Measurements from ENCODE around the gene KRT5. TPM values are rescaled to one million over a fixed set of nuclear protein-coding genes. Genes with fewer than 3 reads are reported as not detected.

Gene KRT5
- under 1 TPM in 1 of 3 donors, not detected in 2; 0.40 TPM for polyA plus RNA-seq (ENCODE audit: insufficient read length in 3 of 3)

DNA sequence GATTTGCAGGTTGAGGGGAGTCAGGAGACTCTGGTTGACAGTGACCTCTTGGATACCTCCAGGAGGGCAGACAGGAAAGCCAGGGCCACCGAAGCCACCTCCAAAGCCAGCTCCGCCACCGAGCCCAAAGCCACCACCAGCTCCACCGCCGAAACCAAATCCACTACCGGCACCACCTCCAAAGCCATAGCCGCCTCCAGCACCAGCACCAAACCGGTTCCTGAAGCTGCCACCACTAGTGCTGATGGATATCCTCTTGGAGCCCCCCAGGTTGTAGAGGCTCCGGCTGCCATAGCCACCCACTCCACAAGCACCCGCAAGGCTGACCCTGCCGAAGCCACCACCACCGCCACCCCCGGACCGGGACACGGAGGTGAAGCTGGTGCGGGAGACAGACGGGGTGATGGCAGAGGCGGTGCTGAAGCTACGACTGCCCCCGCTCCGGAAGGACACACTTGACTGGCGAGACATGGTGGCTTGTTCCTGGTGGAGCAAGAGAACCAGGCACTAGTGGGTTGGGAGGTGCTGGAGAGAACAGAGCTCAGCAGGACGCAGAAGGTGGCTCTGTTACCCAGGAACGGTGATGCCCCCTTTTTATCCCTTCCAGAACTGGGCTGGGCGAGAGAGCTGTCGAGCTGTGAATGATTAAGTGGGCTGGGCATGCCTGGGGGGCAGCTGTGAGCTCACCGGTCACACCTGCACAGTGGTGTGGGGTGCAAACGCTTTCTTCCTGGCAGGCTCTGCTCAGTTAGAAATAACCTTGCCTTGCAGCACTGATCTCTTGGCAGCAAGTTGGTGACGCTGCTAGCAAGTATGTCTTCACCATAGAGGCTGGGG is at the start of gene KRT5:
TSS of gene KRT5 (minus strand) at position 569 of the 837 bp plus-strand sequence. CDS start at position 471, 98 bp downstream.
- DNase-seq (ENCODE audit: low read depth in 3 of 3, low spot score in 2 of 3), result no peak

DNA sequence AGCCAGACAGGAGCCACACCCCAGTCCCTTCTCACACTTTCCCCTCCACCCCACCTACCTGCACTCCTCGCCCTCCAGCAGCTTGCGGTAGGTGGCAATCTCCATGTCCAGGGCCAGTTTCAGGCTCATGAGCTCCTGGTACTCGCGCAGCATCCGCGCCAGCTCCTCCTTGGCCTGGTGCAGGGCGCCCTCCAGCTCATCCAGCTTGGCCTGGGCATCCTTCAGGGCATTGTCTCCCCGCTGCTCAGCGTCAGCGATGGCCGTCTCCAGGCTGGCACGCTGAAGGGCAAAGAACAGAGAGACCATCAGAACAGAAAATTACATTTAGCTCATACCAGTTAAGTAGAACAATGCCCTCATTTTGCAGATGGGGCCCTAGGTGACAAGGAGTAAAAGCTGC is 47.9 kb upstream of the KRT5 start:
- DNase-seq (ENCODE audit: low read depth in 3 of 3, low spot score in 2 of 3), result no peak

DNA sequence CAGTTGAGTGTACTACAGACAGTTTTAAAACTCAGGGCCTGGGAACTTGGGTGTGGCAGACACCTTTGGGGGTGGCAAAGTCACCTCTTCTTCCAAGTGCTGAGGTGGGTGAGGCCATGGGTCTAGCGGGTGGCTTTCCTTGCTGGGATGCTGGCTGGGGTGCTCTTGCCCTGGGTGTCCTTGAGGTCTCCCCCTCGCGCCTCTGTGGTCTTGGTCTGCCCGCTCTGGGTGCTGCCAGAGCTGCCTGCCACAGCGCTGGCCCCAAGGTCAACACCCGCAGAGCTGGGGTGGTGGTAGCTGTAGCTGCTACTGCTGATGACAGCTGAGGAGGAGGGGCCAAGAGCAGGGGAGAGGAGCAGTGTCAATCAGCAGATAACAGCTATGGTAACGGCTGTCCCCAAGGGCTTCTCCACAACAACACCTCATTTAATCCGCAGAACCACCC is 46.7 kb upstream of the KRT5 start:
- no peak for DNase-seq (ENCODE audit: low read depth in 3 of 3, low spot score in 2 of 3)

DNA sequence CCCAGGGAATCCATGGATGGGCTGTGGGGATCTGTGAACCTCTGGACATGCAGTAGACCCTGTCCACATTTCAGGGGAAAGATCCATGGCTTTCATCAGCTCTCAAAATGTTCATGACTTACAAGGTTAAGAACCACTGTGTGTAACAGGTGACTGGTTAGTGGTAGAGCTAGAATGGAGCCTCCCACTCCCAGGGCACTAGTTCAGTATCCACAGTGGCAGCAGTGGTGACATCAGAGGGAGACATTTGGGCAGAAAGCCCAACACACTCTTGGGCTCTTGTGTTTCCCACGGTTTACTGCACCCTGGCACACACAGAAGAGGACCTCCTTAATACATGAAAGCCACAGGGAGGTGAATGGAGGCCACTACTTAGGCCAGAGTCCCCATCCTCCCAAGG is 44.4 kb upstream of the KRT5 start:
- DNase-seq (ENCODE audit: low read depth in 3 of 3, low spot score in 2 of 3), result no peak

DNA sequence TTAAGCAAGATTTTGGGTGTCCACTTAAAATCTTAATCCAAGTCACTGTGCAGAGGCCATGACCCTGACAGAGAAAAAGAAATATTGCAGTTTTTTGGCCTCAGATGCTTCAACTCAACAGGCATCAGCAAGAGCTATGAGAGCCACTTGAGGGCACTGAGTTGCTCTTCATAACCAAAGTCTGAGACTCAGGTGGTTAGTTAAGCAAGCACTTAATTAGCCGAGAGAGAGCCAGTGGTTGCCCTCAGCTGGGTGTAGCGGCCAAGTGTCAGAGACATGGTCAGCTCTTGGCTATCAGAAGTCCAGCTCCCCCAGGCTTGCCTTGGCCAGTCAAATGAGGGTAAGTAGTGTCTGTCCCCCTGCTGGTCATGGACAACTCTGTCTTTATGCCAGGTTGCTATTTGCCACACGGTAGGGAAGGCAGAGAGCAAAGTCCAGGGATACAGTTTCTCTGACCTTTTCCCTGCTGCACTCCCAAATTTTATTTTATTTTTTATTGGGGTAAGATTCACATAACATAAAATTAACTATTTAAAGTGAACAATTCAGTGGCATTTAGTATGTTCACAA is 41.8 kb upstream of the KRT5 start:
- DNase-seq (ENCODE audit: low read depth in 3 of 3, low spot score in 2 of 3), result no peak

DNA sequence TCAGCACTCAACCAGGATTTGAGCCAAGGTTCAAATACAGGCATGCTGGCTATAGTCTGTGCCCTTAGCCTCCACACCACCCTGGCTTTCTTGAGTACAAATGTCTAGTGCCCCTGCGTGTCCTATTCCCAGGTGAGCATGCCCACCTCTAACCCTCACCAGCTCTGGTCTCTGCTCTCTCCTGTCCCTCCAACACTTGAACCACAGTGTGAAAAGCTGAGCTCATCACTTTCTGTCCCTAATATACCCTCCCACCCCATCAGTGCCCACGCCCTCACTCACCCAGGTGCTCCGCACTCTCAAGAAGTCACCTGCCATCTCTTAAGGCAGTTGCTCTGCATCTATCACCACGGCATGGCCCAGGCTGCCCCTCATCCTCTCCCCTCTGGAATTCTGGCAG is 39.8 kb upstream of the KRT5 start:
- DNase-seq (ENCODE audit: low read depth in 3 of 3, low spot score in 2 of 3), result no peak

DNA sequence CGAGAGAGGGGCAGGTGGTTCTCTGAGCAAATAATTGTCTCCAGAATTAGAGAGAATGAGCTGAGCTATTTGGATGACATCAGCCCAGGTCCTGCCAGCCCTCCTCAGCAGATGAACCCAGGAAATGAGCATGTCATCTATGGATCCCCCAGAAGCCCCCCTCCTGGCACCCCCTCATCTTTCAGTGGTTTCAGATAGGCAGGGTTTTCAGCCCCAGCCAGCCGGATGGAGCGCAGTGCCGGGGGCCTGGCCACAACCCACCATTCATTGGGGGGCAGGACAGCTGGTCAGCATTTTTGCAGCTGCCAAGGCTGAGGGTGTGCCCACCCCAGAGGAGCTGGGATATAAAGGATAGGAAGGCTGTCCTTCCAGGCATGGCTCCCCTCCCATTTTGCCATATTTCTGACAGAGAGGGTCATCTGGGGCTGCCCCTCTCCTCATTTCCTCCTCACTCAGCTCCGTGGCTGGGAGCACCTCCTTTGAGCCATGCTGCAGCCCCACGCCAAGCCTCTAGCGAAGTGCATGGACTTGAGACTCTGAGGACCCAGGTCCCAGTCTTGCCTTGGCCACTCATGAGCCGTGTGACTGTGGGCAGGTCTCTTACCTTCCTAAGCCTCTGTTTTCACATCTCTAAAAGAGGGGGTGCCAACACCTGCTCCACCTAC is 38.7 kb upstream of the KRT5 start:
- no peak for DNase-seq (ENCODE audit: low read depth in 3 of 3, low spot score in 2 of 3)

DNA sequence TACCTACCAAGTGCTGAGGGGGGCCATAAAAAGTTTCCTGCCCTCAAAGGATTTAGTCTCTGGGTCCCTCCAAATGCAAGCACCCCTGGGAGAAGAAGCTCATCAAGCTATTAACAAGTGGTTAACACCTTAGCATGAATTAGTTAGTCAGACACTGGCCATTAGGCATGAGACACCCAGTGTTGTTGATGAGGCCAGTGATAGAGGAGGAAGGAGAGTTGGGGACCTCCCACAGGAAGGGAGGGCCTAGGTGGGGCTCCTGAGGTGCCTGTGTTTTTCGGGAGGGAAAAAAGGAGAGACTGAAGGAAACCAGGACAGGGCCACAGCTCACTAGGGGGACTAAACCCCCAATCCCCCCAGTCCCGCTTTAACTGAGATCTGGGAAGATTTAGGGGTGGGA is 37.3 kb upstream of the KRT5 start:
- no peak for DNase-seq (ENCODE audit: low read depth in 3 of 3, low spot score in 2 of 3)

DNA sequence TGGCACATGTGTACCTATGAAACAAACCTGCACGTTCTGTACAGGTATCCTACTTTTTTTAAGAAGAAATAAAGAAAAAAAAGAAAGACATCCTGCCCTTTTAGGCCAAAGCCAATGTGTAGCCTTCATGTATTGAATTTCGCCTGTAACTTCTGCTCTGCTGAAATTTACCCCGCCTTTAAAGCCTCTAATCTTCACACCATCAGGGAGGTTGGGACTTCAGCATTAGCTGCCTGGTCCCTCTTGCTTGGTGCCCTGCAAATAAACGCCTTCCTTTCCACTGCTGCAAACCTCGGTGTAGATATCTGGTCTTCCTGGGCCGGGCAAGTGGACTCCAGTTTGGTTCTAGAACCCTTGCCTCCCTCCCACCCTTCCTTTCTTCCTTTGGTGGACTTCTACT is 35.4 kb upstream of the KRT5 start:
- DNase-seq (ENCODE audit: low read depth in 3 of 3, low spot score in 2 of 3), result no peak

DNA sequence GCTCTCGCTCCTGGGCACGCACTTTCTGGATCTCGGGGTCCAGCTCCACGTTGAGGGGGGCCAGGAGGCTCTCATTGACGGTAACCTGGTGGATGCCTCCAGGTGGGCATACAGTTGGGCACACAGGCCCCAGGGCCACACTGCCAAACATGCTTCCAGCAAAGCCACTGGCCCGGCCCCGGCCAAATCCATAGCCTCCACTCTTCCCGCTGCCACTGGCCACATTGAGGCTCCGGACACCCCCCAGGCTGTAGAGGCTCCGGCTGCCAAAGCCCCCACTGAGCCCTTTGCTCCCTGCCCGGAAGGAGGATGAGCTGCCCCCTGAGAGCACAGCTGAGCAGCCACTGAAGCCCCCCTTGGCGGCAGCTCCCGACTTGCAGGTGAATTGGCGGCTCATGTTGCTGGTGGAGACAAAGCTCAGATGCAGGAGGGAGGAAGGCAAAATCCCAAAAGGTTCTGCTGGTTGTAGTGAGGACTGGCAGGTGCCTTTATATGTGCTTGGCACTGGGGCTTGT is 32.5 kb upstream of the KRT5 start, which contains the start of gene KRT71:
TSS of gene KRT71 (minus strand) at position 465 of the 515 bp plus-strand sequence. CDS start at position 397, 68 bp downstream.
- no peak for DNase-seq (ENCODE audit: low read depth in 3 of 3, low spot score in 2 of 3)

DNA sequence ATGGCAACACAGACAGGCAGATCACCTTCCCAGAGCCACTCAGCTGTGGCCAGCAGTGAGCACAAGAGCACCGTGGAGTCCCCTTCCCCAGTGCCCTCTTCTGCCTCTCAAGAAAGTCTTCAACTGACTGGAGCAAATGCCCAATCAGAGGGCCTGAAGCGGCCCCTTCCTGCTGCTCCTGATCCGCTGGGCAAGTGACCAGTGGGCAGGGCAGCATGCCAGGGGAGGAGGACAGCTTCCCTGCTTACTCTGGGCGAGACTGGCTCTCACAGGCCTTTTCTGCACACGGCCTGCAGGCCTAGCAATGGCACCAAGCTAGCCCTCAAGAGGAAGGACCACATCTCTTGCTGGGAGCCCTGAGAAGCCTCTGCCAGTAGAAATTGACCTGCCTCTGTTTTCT is 31.9 kb upstream of the KRT5 start:
- DNase-seq (ENCODE audit: low read depth in 3 of 3, low spot score in 2 of 3), result no peak

DNA sequence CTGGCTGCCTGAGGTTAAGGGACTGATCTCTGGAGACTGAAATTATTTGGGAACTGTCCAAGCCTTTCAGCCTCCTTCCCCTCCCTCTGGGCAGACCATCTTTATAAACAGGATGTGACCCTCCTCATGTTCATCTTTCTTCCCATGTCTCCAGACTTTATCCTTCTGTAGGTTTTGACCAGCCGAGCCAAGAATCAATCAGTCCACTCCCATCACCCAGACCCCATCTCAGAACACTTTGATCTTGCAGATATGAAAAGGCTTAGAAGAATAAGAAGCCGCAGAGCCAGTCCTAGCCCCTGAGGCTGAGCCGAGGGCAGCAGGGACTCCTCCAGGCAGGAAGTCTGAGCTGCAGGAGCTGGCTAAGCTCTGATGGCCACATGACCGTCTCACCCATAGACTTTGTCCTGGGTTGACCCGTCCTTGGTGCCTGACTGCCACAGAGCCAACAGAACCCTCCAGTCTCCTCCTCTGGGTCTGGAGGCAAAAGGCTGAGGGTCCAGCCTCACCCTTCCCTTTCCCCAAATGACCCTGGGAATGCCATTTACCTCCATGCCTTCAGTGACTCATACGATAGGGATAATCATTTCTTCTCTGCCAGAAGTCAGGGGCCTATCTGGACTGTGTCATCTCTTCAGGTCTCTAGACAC is 31.1 kb upstream of the KRT5 start:
- DNase-seq (ENCODE audit: low read depth in 3 of 3, low spot score in 2 of 3), result no peak

DNA sequence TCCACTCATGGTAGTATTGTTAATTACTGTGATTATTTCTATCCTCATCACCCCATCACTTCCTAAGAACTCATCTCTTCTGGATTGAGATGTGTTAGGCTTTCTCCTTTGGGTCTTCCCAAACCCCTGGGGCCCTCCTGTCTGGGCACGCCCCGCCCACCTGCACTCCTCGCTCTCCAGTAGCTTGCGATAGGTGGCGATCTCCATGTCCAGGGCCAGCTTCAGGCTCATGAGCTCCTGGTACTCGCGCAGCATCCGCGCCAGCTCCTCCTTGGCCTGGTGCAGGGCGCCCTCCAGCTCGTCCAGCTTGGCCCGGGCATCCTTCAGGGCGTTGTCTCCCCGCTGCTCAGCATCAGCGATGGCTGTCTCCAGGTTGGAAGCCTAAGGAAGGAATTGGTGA is 25.9 kb upstream of the KRT5 start:
- no peak for DNase-seq (ENCODE audit: low read depth in 3 of 3, low spot score in 2 of 3)

DNA sequence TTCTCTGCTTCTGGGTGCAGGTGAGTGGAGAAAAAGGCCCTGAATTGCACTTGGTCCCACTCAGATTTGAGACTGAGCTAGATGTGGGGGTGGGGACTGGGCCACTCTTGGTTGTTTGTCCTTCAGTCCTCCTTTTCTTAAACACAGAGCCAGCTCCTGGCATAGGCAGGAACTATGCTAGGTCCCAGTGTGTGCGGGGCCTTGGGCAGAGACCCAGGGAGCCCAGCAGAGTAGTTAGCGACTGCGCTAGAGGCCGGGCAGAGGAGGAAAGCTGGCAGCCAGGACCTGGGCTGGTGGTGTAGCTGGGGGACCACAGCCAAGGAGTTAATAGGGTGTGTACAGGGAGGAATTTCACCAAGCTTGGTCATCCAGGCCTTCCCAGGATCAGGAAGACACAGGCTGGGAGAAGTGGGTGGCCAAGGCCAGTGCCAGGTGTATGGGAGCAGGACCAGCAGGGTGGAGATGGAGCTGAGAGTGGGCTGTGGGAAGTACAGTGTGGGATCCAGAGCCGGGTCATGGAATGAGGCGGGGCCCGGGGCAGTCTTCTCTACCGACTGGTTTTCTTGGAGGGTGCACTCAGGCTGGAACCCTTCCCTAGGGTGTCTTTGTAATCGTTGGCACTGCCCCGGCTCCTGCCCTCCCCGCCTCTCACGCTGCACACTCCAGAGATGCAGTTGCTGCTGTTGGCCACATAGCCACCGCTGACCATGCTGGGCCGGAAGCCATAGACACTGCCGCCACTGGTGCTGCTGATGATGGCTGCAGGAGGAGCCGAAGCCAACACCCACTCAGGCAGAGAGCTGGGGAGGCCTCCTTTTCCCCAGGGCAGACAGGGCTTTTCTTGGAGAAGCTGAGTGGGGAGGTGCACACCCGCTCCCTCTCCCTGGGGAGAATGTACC is 24.0 kb upstream of the KRT5 start:
- DNase-seq (ENCODE audit: low read depth in 3 of 3, low spot score in 2 of 3), result no peak

DNA sequence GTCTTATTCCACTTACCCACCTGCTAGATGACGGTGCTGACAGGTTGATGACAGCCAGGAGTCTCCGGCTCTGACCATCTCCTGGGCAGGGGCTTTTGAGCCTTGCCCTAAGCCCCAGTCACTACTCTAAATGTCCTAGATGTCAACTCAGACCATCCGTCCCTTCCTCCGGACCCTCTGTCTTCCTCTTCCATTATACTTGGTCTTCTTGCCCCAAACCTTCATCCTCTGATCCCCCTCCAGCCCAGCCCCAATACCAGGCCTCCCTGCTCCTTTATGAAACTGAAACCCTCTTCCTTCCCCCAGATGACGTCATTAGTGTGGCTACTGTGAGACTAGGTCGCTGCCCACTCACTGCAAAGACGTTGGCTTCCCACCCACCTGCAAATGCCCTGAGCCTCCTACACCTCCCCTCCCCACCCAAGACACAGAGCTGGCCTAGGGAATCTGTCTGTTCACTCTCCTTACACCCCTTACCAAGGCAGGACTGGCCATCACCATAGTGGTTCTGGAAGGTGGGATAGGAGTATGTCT is 22.7 kb upstream of the KRT5 start:
- no peak for DNase-seq (ENCODE audit: low read depth in 3 of 3, low spot score in 2 of 3)

DNA sequence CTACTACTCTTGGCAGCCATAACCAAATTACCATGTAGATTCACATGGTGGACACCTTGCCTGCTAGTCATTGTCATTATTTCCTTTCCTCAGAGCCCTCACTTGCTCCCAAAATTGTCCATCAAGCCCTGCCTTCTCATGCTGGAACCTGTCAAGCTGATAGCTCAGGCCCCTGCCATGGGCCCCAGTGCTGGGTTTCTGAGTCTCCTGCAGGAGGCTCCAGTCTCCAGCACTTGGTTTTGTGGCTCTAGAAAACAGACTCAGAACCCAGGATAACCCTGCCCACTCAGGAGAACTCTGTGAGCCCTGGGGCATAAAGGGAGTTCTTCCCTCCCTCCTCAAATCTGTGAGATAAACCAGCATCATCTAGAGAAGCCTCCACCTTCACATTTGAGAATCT is 22.0 kb upstream of the KRT5 start:
- DNase-seq (ENCODE audit: low read depth in 3 of 3, low spot score in 2 of 3), result no peak

DNA sequence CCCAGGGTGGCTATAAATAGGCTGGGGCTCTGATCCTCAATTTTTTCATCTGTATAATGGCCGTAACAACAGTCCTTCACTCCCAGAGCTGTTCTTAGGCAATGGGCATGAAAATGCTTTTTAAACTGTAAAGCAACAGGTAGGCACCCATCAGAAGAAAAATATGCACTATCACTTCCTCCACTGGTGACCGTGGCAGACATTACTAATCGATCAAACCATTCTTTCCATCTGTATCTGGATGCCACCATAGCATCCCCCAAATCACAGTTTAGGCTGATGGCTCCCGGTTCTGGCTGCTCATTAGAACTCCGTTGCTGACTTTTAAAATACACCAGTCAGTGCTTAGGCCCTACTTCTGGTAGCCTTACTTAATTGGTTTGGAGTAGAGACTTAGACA is 21.5 kb upstream of the KRT5 start:
- no peak for DNase-seq (ENCODE audit: low read depth in 3 of 3, low spot score in 2 of 3)

DNA sequence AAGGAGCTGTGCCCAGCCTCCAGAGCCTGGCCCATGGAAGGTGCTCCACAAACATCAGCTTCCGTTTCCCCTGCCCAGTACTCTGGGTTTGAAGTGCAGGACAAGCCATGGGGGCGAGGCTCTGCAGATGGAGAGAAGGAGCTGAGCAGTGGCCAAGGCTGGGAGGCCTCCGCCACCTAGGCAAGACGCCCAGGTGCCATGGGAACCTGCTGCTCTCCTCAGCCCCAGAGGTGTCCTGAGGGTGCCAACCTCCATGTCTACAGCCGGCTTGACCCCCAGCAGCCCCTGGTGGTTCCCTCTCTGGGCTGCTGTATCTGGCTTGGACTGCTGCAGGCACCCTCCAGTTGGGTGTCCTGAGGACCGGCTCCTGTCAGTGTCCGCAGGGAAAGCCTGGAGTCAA is 20.3 kb upstream of the KRT5 start:
- no peak for DNase-seq (ENCODE audit: low read depth in 3 of 3, low spot score in 2 of 3)

DNA sequence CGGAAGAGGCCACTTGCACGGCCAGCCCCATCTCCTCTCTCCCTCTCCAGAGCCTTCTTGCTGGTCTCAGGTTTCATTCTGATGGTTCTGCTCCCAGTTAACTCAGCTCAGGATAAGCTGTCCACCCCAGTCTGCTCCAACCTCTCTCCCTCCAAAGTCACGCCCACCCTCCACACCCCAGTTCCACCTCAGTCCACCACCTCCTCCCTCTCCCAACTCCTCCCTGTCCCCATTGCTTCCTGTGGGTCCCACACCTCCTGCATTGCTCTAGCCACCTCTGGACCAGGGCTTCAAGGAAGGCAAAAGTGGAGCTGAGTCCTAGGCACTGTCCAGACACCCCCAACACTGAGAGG is 19.6 kb upstream of the KRT5 start:
- DNase-seq (ENCODE audit: low read depth in 3 of 3, low spot score in 2 of 3), result no peak

Data from right renal cortex interstitium (tissue), 3 donors.